C4-2B (cell line): ENCODE measurements around the gene RASSF5.

Experiments used
- CTCF ChIP-seq: fragments of 450-650 bp; conservative IDR thresholded peaks from 2 replicates; pipeline ENCODE4 v1.5.1; 2017; ENCODE audit warnings: mild to moderate bottlenecking
- ZFX ChIP-seq: fragments of 450-650 bp; IDR thresholded peaks from 2 replicates; pipeline ENCODE4 v1.6.1; 2017

DNA sequence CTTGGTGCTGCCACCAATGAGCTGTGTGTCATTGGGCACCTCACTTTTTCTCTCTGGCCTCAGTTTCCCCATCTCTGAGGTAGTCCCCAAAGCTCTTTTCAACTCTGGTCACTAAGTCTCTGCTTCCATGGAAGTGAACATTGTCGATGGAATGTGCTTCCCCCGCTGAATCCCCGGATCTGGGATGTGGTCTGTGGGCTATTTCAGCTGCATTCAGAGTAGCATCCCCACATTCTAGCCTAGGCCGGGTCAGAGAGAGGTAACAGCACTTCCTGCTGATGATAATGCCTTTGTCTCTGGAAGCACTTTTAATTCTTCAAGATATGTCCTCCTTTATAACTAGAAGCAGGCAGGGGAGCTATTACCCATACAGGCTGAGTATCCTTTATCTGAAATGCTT, 29.8 kb downstream of the RASSF5 start:
- no peak for TF ChIP-seq CTCF
- TF ChIP-seq ZFX = no peak
